Lung (tissue), 12 donors: ENCODE measurements around the gene CACNB4. TPM values are rescaled to one million over a fixed set of nuclear protein-coding genes. Genes with fewer than 3 reads are reported as not detected.

Experiments used
- ATAC-seq: fragments of 200-7000 bp; cut with Tn5 transposase; one replicate; pipeline ENCODE4 v1.9.1; 2020; ENCODE audit warnings: moderate number of reproducible peaks; ENCODE audit not compliant: insufficient read depth, low FRiP score
- DNase-seq, 3 donors: peaks; one replicate each; pipeline ENCODE4 v3.0.0-alpha.2; 2013 to 2017
- H3K27ac ChIP-seq, 2 donors: one replicate each; pipeline ENCODE4 v1.5.1; 2013; ENCODE audit warnings: mild to moderate bottlenecking in 2 of 2, moderate library complexity in 2 of 2, control low read depth in 1 of 2, inconsistent platforms in 1 of 2, low read depth in 1 of 2, low read length in 1 of 2
- H3K27me3 ChIP-seq, 3 donors: one replicate each; pipeline ENCODE4 v1.5.1; 2013; ENCODE audit warnings: low read length in 2 of 3; ENCODE audit not compliant: control insufficient read depth in 3 of 3, insufficient read depth in 3 of 3
- H3K36me3 ChIP-seq, 4 donors: one replicate each; pipeline ENCODE4 v1.5.1; 2013; ENCODE audit warnings: low read length in 4 of 4, mild to moderate bottlenecking in 1 of 4, moderate library complexity in 1 of 4; ENCODE audit not compliant: control insufficient read depth in 4 of 4, insufficient read depth in 4 of 4
- H3K4me1 ChIP-seq, 5 donors: one replicate each; pipeline ENCODE4 v1.5.1; 2013; ENCODE audit warnings: low read length in 5 of 5, mild to moderate bottlenecking in 2 of 5, moderate library complexity in 1 of 5; ENCODE audit not compliant: control insufficient read depth in 5 of 5, insufficient read depth in 5 of 5
- H3K4me3 ChIP-seq: one replicate; pipeline ENCODE4 v1.5.1; 2013; ENCODE audit warnings: mild to moderate bottlenecking, control low read depth, moderate library complexity
- H3K9ac ChIP-seq, 2 donors: one replicate each; pipeline ENCODE4 v1.5.1; 2013; ENCODE audit warnings: low read length in 2 of 2, control low read depth in 1 of 2; ENCODE audit not compliant: insufficient read depth in 1 of 2
- H3K9me3 ChIP-seq, 4 donors: one replicate each; pipeline ENCODE4 v1.5.1; 2013; ENCODE audit warnings: low read length in 3 of 4, mild to moderate bottlenecking in 1 of 4, moderate library complexity in 1 of 4; ENCODE audit not compliant: control insufficient read depth in 4 of 4, insufficient read depth in 3 of 4
- WGBS, 2 donors: extraction: QIAGEN DNeasy Blood & Tissue Kit; methylation state at CpG; one replicate each; pipeline ENCODE4 v1.1.7; 2013; 5-methylcytosine and 5-hydroxymethylcytosine counted together
- polyA plus RNA-seq, 2 donors: library from polyadenylated mRNA; stranded (reverse); fragments of 200-250 nt; gene quantifications; one replicate each; pipeline ENCODE4 v1.2.1, GENCODE V29; 2013
- total RNA-seq, 2 donors: library from RNA; depleted of rRNA in 1 of 2; stranded (reverse); fragments of >200 nt in 1 of 2; gene quantifications; one replicate each; pipeline ENCODE4 v1.2.1, GENCODE V29; 2014 to 2021
- TF ChIP-seq, protein P1 (sequence below): IDR thresholded peaks from 2 replicates; pipeline ENCODE4 v1.5.1; 2012; ENCODE audit warnings: mild to moderate bottlenecking; ENCODE audit errors: control extremely low read depth, extremely low read depth
- donor health status: control.
- donor health status: control.
- donor health status: Bipolar disorder and iron deficiency.
- donor health status: healthy.
- donor health status: DM: yes; HTN: yes; CAD: no.

Gene CACNB4
- total and polyA plus RNA-seq, 4 donors: 0.57 to 10.9 (median 5.5) TPM

DNA sequence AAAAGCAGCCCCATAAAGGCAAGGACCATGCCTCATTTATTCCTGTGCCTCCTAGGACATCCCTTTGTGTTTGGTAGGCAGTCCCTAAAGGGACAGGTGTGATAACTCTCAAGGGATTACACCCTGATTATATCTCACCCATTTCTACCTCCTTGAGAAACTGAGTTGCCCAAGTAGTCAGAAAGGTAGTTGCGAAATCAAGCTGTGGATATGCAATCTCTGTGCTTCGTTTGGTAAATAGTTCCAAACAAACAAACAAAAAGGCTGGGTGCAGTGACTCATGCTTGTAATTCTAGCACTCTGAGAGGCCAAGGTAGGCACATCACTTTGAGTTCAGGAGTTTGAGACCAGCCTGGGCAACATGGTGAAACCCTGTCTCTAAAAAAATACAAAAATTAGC, 170.5 kb downstream of the CACNB4 start:
- no peak for DNase-seq
- peaks cover 0 to 5% (median 0%) of the 10 kb centered on the region in 5 donors for H3K4me1 ChIP-seq
- WGBS, 2 donors: 66 to 68% methylated on average over 2 of the region's 2 CpGs
- no peak overlapping the region for H3K9ac ChIP-seq
- H3K36me3 ChIP-seq: no peaks in the 10 kb centered on the region
- no peak for ATAC-seq
- H3K4me3 ChIP-seq: no peak overlapping the region
- H3K9me3 ChIP-seq: no peaks in the 10 kb centered on the region
- H3K27me3 ChIP-seq: no peaks in the 10 kb centered on the region
- TF ChIP-seq, protein P1, sequence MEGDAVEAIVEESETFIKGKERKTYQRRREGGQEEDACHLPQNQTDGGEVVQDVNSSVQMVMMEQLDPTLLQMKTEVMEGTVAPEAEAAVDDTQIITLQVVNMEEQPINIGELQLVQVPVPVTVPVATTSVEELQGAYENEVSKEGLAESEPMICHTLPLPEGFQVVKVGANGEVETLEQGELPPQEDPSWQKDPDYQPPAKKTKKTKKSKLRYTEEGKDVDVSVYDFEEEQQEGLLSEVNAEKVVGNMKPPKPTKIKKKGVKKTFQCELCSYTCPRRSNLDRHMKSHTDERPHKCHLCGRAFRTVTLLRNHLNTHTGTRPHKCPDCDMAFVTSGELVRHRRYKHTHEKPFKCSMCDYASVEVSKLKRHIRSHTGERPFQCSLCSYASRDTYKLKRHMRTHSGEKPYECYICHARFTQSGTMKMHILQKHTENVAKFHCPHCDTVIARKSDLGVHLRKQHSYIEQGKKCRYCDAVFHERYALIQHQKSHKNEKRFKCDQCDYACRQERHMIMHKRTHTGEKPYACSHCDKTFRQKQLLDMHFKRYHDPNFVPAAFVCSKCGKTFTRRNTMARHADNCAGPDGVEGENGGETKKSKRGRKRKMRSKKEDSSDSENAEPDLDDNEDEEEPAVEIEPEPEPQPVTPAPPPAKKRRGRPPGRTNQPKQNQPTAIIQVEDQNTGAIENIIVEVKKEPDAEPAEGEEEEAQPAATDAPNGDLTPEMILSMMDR: no peak
- H3K27ac ChIP-seq: no peak overlapping the region

DNA sequence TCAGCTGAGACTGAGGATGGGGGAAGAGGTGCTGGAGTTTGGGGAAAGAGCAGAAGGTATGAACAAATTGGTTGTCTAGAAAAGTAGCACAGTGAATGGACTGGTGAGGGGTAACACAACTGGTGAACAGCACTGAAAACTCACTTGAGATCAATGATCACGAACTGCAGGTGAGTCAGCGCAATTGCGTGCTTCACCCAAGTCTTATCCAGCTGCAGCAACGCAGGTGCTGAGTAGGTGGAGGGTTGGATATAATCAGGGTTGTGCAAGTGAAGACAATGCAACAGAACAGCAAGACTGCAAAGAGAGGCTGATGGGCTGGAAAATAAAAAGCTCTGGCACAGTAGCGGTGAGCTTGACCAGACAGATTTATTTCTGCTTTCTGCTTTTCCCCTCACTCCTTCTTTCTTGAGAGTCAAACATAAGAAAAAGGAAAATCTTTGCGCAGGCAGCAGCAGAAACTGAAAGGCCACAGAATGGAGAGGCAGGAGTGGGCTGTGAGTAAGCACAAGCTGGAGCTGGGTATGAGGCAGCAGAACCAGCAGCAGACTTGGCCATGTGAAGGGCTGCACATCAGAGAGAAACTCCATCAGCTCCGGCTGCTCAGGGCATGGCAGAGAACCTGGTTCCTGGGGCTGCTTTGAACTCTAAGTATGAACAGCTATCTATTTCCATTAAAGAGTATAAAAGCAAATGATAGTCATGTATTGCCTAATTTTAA, 171.2 kb downstream of the CACNB4 start:
- H3K27ac ChIP-seq: no peak overlapping the region
- DNase-seq (no peak), ATAC-seq (no peak)
- no peak overlapping the region for H3K4me3 ChIP-seq
- H3K36me3 ChIP-seq: no peaks in the 10 kb centered on the region
- 90% methylated on average over 7 of the region's 7 CpGs for WGBS, 2 donors
- H3K9ac ChIP-seq: no peak overlapping the region
- H3K4me1 ChIP-seq: peaks cover 0 to 8% (median 3%) of the 10 kb centered on the region in 5 donors
- TF ChIP-seq, protein P1: no peak
- H3K9me3 ChIP-seq: no peaks in the 10 kb centered on the region
- no peaks in the 10 kb centered on the region for H3K27me3 ChIP-seq

GRCh38 chr2:151922845-151923666, 175.8 kb downstream of the CACNB4 start:
- H3K4me1 ChIP-seq: peaks cover 0 to 7% (median 3%) of the 10 kb centered on the region in 5 donors
- H3K9me3 ChIP-seq: peaks cover 0 to 2% (median 0%) of the 10 kb centered on the region in 4 donors
- 24 to 25% methylated on average over 5 of the region's 5 CpGs for WGBS, 2 donors
- ATAC-seq (peak; percentile 70), DNase-seq (peak; percentile 32 to 60 (median 37))
- H3K36me3 ChIP-seq: no peaks in the 10 kb centered on the region
- H3K4me3 ChIP-seq: no peak overlapping the region
- peak overlapping the region in 1 of 2 donors; percentile 65 for H3K27ac ChIP-seq
- TF ChIP-seq, protein P1: no peak
- no peaks in the 10 kb centered on the region for H3K27me3 ChIP-seq
- H3K9ac ChIP-seq: no peak overlapping the region
